Activated CD8-positive, alpha-beta memory T cell treated with anti-CD3 and anti-CD28 coated beads, Interleukin-2, amount 10 ng/mL, durations not matched to agents 7 days and 5 days (primary cell): ENCODE measurements around the gene ARHGEF1. TPM values are rescaled to one million over a fixed set of nuclear protein-coding genes. Genes with fewer than 3 reads are reported as not detected.
A peak's percentile ranks its signal among the peaks of the same experiment; 100 is the strongest.
"Not testable (repeated sequence)": the region's sequence is repeated elsewhere in the genome, so short reads cannot be mapped to it uniquely, and the experiment has no call there.

Source experiments
- ATAC-seq: fragments of 150-1000 bp; cut with Tn5 transposase; one replicate; pipeline ENCODE4 v1.10.0; 2021; ENCODE audit warnings: moderate library complexity
- CTCF ChIA-PET: fragments of 350-600 bp; sonication (Branson Sonifier 250); formaldehyde crosslinking; loops from one replicate; lab custom pipeline; 2021; ENCODE audit warnings: antibody characterized with exemption; lab: Charles Lee
- DNase-seq: peaks from one replicate; pipeline ENCODE4 v3.0.0-alpha.2; 2020
- H3K27ac Mint-ChIP-seq: one replicate; pipeline ENCODE4 v1.8.0; 2021; ENCODE audit warnings: mild to moderate bottlenecking, mixed read lengths
- H3K27me3 Mint-ChIP-seq: one replicate; pipeline ENCODE4 v1.8.0; 2021; ENCODE audit warnings: mixed read lengths
- H3K36me3 Mint-ChIP-seq: one replicate; pipeline ENCODE4 v1.8.0; 2021; ENCODE audit warnings: mild to moderate bottlenecking, mixed read lengths
- H3K4me1 Mint-ChIP-seq: one replicate; pipeline ENCODE4 v1.8.0; 2021; ENCODE audit warnings: mixed read lengths
- H3K4me3 Mint-ChIP-seq: one replicate; pipeline ENCODE4 v1.8.0; 2021; ENCODE audit warnings: mild to moderate bottlenecking, moderate library complexity, mixed read lengths
- H3K9me3 Mint-ChIP-seq: one replicate; pipeline ENCODE4 v1.8.0; 2022; ENCODE audit warnings: low read depth, mixed read lengths
- total RNA-seq, 2 experiments: library from RNA; stranded (reverse); gene quantifications; one replicate each; pipeline ENCODE4 v1.2.3, GENCODE V29; 2021

Gene ARHGEF1
- total RNA-seq, 2 experiments from 2014 or later, result 545 to 682 TPM

- CTCF ChIA-PET, result no interaction called here
- Mint-ChIP-seq H3K27me3 (peaks cover 27% of the 10 kb centered on the region), H3K4me1 (peaks cover 4% of the 10 kb centered on the region), H3K9me3 (no peaks in the 10 kb centered on the region), H3K36me3 (no peaks in the 10 kb centered on the region), H3K27ac (no peak overlapping the region), H3K4me3 (no peak overlapping the region)
- no peak for DNase-seq
- ATAC-seq, result peak; percentile 4
Observed at GRCh38 chr19:41913538-41914423, 30.8 kb downstream of the ARHGEF1 start.

- not testable (repeated sequence) for H3K4me1 Mint-ChIP-seq, H3K4me3 Mint-ChIP-seq, H3K27ac Mint-ChIP-seq
Observed at GRCh38 chr19:41914424-41914834, 31.4 kb downstream of the ARHGEF1 start.

GRCh38 chr19:41915021-41915775 is 32.2 kb downstream of the ARHGEF1 start:
- Mint-ChIP-seq H3K9me3 (no peaks in the 10 kb centered on the region), H3K4me3 (no peak overlapping the region), H3K36me3 (no peaks in the 10 kb centered on the region), H3K27ac (no peak overlapping the region), H3K4me1 (peaks cover 4% of the 10 kb centered on the region), H3K27me3 (peaks cover 27% of the 10 kb centered on the region)
- ATAC-seq (no peak), DNase-seq (no peak)
- CTCF ChIA-PET, result no interaction called here

More at GRCh38 chr19:41914424-41914834, 31.4 kb downstream of the ARHGEF1 start:
- ATAC-seq, DNase-seq, H3K9me3 Mint-ChIP-seq, H3K36me3 Mint-ChIP-seq, CTCF ChIA-PET: not testable (repeated sequence)
- H3K27me3 Mint-ChIP-seq, result peaks cover 27% of the 10 kb centered on the region

- CTCF ChIA-PET, result no interaction called here
- no peak for ATAC-seq
Observed at GRCh38 chr19:41915776-41916414, 32.9 kb downstream of the ARHGEF1 start.

DNA sequence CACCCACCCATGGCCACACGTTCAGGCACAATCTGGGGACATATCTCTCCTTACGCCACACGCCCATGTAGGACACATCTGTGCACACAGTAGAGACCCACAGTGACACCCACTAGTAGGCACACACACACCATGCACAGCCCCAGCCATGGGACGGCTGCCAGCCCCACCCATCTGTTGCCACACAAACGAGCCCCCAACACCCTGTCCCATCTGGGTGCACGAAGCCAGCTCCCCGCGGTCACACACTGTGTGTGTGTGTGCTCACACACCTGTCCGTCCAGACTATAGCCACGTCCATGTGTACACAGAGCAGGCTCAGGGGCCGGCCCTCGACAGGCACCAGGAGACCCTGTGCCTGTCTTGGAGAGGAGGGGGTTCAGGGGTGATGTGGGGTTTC is 34.7 kb downstream of the ARHGEF1 start:
- Mint-ChIP-seq H3K27ac (no peak overlapping the region), H3K4me3 (no peak overlapping the region), H3K27me3 (peaks cover 23% of the 10 kb centered on the region), H3K9me3 (no peaks in the 10 kb centered on the region), H3K4me1 (peaks cover 3% of the 10 kb centered on the region), H3K36me3 (no peaks in the 10 kb centered on the region)
- no peak for DNase-seq
- CTCF ChIA-PET, result no interaction called here
- no peak for ATAC-seq

More at GRCh38 chr19:41915776-41916414, 32.9 kb downstream of the ARHGEF1 start:
- no peaks in the 10 kb centered on the region for H3K9me3 Mint-ChIP-seq
- H3K27ac Mint-ChIP-seq, result no peak overlapping the region
- H3K4me3 Mint-ChIP-seq, result no peak overlapping the region
- no peak for DNase-seq
- peaks cover 27% of the 10 kb centered on the region for H3K27me3 Mint-ChIP-seq
- peaks cover 4% of the 10 kb centered on the region for H3K4me1 Mint-ChIP-seq
- no peaks in the 10 kb centered on the region for H3K36me3 Mint-ChIP-seq

GRCh38 chr19:41918095-41918494 is 35.1 kb downstream of the ARHGEF1 start:
- Mint-ChIP-seq H3K9me3 (no peaks in the 10 kb centered on the region), H3K4me3 (no peak overlapping the region), H3K27me3 (peaks cover 20% of the 10 kb centered on the region), H3K27ac (no peak overlapping the region), H3K4me1 (peaks cover 3% of the 10 kb centered on the region), H3K36me3 (no peaks in the 10 kb centered on the region)
- ATAC-seq (no peak), DNase-seq (no peak)
- CTCF ChIA-PET, result no interaction called here

DNA sequence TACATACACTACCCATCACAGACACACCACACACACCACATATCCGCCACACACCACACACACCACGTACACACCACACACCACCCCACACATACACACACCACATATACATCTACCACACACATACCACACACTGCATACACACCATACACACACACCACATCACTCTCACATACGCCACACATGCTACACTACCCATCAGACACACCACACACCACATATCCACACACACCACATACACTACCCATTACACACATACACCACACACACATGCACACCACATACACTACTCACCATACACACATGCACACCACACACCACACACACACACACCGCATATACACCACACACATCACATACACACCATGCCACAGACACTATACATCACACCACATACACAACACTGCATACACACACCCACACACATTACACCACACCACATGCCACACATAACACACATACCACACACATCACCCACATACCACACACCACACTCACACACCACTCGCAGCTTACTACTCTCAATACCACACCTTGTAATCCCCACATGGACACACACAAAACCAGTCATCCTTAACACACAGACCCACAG is 35.8 kb downstream of the ARHGEF1 start:
- ATAC-seq, result no peak
- Mint-ChIP-seq H3K9me3 (no peaks in the 10 kb centered on the region), H3K4me1 (peaks cover 7% of the 10 kb centered on the region), H3K4me3 (no peak overlapping the region), H3K27me3 (peaks cover 20% of the 10 kb centered on the region), H3K36me3 (no peaks in the 10 kb centered on the region), H3K27ac (no peak overlapping the region)
- no peak for DNase-seq
- CTCF ChIA-PET, result interaction anchor here (0.8 kb wide), 1 partner anchor 11 kb away, joined by 3 read pairs; no protein-coding TSS in a partner anchor

- no peak for ATAC-seq
Observed at GRCh38 chr19:41919948-41920712, 37.1 kb downstream of the ARHGEF1 start.

DNA sequence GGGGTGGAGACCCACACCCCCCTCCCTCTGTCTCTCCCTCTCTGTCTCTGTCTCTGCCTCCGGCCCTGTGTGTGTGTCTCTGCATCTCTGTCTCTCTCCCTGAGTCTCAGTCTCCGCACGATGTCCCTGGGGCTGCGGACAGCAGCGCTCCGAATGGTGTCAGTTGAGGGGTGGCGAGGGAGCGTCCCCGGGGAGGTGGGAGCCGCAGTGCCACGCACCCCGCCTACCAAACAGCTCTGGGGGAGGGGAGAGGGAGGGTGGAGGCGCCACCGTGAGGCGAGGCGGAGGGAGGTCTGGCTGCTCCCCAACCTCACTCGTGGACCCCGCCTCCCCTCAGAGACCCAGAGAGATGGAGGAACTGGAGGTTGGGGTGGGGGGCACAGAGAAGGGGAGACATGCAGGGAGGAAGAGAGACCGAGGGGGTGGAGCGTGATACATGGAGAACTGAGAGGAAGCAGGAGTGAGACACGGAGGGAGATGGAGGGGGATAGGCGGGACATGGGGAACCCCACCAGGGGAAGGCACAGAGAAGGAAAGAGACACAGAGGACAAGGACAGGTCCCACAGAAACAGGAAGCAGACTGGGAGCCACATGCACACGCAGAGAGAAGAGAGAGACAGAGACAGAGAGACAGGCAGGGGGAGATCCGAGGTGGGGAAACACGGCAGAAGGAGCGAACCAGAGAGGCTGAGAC is 38.0 kb downstream of the ARHGEF1 start:
- CTCF ChIA-PET, result interaction anchor here (1.1 kb wide), 1 partner anchor 30 kb away, joined by 3 read pairs; no protein-coding TSS in a partner anchor
- Mint-ChIP-seq H3K36me3 (no peaks in the 10 kb centered on the region), H3K9me3 (no peaks in the 10 kb centered on the region), H3K4me1 (peaks cover 7% of the 10 kb centered on the region), H3K4me3 (no peak overlapping the region), H3K27me3 (peaks cover 13% of the 10 kb centered on the region), H3K27ac (no peak overlapping the region)
- DNase-seq, result no peak
- no peak for ATAC-seq

More at GRCh38 chr19:41919948-41920712, 37.1 kb downstream of the ARHGEF1 start:
- peaks cover 7% of the 10 kb centered on the region for H3K4me1 Mint-ChIP-seq
- H3K4me3 Mint-ChIP-seq, result no peak overlapping the region
- H3K36me3 Mint-ChIP-seq, result no peaks in the 10 kb centered on the region
- CTCF ChIA-PET, result interaction anchor here (0.8 kb wide), 1 partner anchor 10 kb away, joined by 3 read pairs; no protein-coding TSS in a partner anchor
- peaks cover 13% of the 10 kb centered on the region for H3K27me3 Mint-ChIP-seq
- DNase-seq, result no peak
- H3K9me3 Mint-ChIP-seq, result no peaks in the 10 kb centered on the region
- no peak overlapping the region for H3K27ac Mint-ChIP-seq

- Mint-ChIP-seq H3K4me3 (no peak overlapping the region), H3K4me1 (peaks cover 7% of the 10 kb centered on the region), H3K27ac (no peak overlapping the region), H3K36me3 (no peaks in the 10 kb centered on the region), H3K27me3 (peaks cover 13% of the 10 kb centered on the region), H3K9me3 (no peaks in the 10 kb centered on the region)
- no peak for DNase-seq
- ATAC-seq, result no peak
- CTCF ChIA-PET, result interaction anchor here (1.1 kb wide), 1 partner anchor 29 kb away, joined by 3 read pairs; no protein-coding TSS in a partner anchor
Observed at GRCh38 chr19:41921577-41922576, 38.9 kb downstream of the ARHGEF1 start.

DNA sequence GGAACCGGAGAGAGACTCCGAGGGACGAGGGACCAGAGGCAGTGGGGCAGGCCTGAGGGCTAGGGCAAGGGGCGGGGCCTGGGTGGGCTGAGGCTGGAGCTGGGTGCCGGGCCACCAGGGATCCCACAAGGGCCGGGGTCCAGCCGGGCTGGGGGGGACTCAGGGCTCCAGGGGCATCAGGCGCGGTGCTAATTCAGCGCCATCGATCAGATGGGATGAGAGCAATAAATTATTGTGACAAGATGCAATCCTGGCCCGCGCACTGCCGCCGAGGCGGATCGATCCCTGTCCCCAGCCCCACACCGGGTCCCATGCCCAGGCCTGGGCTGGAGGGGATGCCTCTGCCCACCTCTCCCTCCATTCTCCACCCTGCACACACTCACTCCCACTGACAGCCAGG is 39.6 kb downstream of the ARHGEF1 start:
- no peak for ATAC-seq
- Mint-ChIP-seq H3K36me3 (no peaks in the 10 kb centered on the region), H3K27ac (no peak overlapping the region), H3K9me3 (no peaks in the 10 kb centered on the region), H3K4me1 (peaks cover 7% of the 10 kb centered on the region), H3K4me3 (no peak overlapping the region), H3K27me3 (peaks cover 13% of the 10 kb centered on the region)
- CTCF ChIA-PET, result interaction anchor here (1.1 kb wide), 1 partner anchor 29 kb away, joined by 3 read pairs; no protein-coding TSS in a partner anchor
- DNase-seq, result no peak
